ENCODE measurements around the gene OTOP1. TPM values are rescaled to one million over a fixed set of nuclear protein-coding genes. Genes with fewer than 3 reads are reported as not detected.
A peak's percentile ranks its signal among the peaks of the same experiment; 100 is the strongest.
"Not testable (repeated sequence)": the region's sequence is repeated elsewhere in the genome, so short reads cannot be mapped to it uniquely, and the experiment has no call there.

Gene OTOP1
- total RNA-seq, 1 donor from 2014 or later, result not detected

DNA sequence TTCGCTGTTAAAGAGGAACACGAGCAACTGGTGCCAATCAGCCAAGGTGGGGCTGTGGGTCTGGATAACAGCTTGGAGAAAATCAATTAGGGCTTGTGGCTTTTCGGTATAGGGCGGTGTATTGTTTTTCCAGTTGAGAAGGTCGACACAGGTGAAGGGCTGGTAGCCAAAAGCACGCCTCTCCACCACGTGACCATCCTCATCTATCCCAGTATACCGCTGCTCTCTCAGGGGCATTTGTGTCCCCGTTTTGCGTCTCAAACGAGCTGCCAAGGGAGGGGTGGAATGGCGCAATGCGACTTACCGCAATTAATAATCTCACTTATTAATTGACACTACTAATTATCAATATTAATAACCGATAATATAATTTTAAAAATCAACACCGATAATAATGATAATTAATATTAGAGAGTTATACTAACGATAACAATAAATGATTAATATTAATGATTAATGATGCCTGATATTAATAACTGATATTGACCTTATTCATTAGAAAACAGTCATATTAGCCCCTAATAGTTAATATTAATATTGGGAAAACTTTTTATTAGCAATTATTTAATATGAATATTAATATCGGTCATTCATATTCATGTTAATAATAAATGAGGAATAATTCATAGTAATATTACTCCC, 62.1 kb downstream of the OTOP1 start:
- peak; percentile 30 for DNase-seq (ENCODE audit: low spot score)

GRCh38 chr4:4162186-4162585, 64.5 kb downstream of the OTOP1 start:
- DNase-seq (ENCODE audit: low spot score), result not testable (repeated sequence)

- DNase-seq (ENCODE audit: low spot score), result peak; percentile 79
These were observed 65.6 kb downstream of the OTOP1 start for GRCh38 chr4:4160956-4161665.

- DNase-seq (ENCODE audit: low spot score), result not testable (repeated sequence)
These were observed 81.1 kb downstream of the OTOP1 start for GRCh38 chr4:4145622-4146021.

GRCh38 chr4:4143376-4143775, 83.4 kb downstream of the OTOP1 start:
- DNase-seq (ENCODE audit: low spot score), result not testable (repeated sequence)

DNA sequence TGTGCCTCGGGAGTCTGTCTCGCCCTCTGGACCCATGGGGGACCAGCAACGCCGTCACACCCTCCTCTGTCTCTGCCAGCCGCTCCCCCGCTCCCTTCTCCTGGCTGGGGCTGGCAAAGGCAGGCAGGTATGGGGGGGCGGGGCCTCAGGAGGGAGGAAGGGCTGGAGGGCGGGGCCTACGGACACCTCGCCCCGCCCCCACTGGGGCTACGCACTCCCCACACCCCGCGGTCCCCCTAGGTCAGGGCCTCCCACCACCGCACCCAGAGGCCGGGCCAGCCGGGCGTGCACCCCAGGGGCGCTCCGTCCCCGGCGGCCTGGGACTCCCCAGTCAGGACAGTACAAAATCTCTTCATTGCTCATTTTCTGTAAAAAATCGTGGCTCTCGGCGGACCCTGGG, 84.0 kb downstream of the OTOP1 start:
- DNase-seq (ENCODE audit: low spot score), result not testable (repeated sequence)

DNA sequence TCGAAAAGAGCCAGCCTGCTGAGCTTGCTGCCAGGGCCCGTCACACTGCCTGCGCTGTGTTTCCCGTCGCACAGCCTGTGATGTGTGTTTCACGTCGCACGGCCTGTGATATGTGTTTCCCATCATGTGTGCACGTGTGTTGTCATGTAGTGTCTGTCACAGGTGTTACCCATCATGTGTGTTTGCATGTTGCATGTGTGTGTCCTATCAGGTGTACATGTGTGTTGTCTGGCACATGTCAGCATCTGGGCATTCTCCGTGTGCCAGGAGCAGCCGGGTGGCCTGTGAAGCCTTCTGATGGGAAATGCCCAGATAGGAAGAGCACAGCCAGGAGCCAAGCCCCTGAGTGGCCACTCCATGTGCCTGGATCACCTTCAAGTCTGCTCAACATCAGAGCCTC, 85.5 kb downstream of the OTOP1 start:
- not testable (repeated sequence) for DNase-seq (ENCODE audit: low spot score)

Other genes starting within 250 kb of the OTOP1 start
- gene TMEM128, start 21.3 kb upstream of the OTOP1 start, total RNA-seq, result 15.9 TPM
- gene LYAR, start 63.2 kb upstream of the OTOP1 start, total RNA-seq, result 4.2 TPM
- gene ZBTB49, start 63.3 kb upstream of the OTOP1 start, total RNA-seq, result 5.8 TPM
- 1.6 TPM for gene NSG1, start 160.2 kb upstream of the OTOP1 start, total RNA-seq